ENCODE results near the gene CYTH4. TPM values are rescaled to one million over a fixed set of nuclear protein-coding genes. Genes with fewer than 3 reads are reported as not detected.

Gene CYTH4
- total RNA-seq, 2 experiments from 2014 or later, result 33.1 to 42.8 TPM

GRCh38 chr22:37260155-37260795, 22.0 kb upstream of the CYTH4 start:
- H3K36me3 Mint-ChIP-seq (ENCODE audit: low read depth), result peaks cover 4% of the 10 kb centered on the region
- intact Hi-C loops (cut with DNase I, micrococcal nuclease), result loop anchor here in 1 of 2 experiments (5.0 kb wide), 2 partner anchors 183 to 273 kb away; no protein-coding TSS in a partner anchor
- peaks cover 6% of the 10 kb centered on the region for H3K9me3 Mint-ChIP-seq (ENCODE audit: low read depth)
- no peak for DNase-seq
- peaks cover 35% of the 10 kb centered on the region for H3K4me1 Mint-ChIP-seq
- H3K27me3 Mint-ChIP-seq, result no peaks in the 10 kb centered on the region
- peak overlapping the region; percentile 7 for H3K27ac Mint-ChIP-seq
- H3K4me3 Mint-ChIP-seq, result no peak overlapping the region
- peak; percentile 24 for ATAC-seq
- ChIA-PET CTCF (interaction anchor here (0.6 to 5.9 kb wide), 40 partner anchors 7 to 478 kb away, joined by 3 to 187 read pairs (median 4); partner anchors contain the start of genes CYTH4, IL2RB and RAC2), POLR2A (interaction anchor here (1.0 kb wide), 1 partner anchor 45 kb away, joined by 5 read pairs; no protein-coding TSS in a partner anchor)

GRCh38 chr22:37260901-37261336, 21.4 kb upstream of the CYTH4 start:
- Mint-ChIP-seq H3K27ac (peak overlapping the region; percentile 15), H3K9me3 (ENCODE audit: low read depth) (peaks cover 6% of the 10 kb centered on the region), H3K4me1 (peaks cover 29% of the 10 kb centered on the region), H3K27me3 (no peaks in the 10 kb centered on the region), H3K4me3 (no peak overlapping the region), H3K36me3 (ENCODE audit: low read depth) (peaks cover 4% of the 10 kb centered on the region)
- peak; percentile 80 for DNase-seq
- intact Hi-C loops (cut with DNase I, micrococcal nuclease), result loop anchor here (1.0 to 5.0 kb wide), 5 partner anchors 95 to 275 kb away; no protein-coding TSS in a partner anchor
- peak; percentile 75 for ATAC-seq
- ChIA-PET POLR2A (interaction anchor here (1.0 kb wide), 1 partner anchor 44 kb away, joined by 5 read pairs; no protein-coding TSS in a partner anchor), CTCF (interaction anchor here (0.6 to 5.9 kb wide), 33 partner anchors 10 to 478 kb away, joined by 3 to 187 read pairs (median 4); partner anchors contain the start of genes CYTH4, IL2RB and RAC2)

GRCh38 chr22:37262346-37262745, 20.0 kb upstream of the CYTH4 start:
- peaks cover 4% of the 10 kb centered on the region for H3K36me3 Mint-ChIP-seq (ENCODE audit: low read depth)
- ATAC-seq (no peak), DNase-seq (no peak)
- intact Hi-C loops (cut with DNase I, micrococcal nuclease), result loop anchor here in 1 of 2 experiments (5.0 kb wide), 2 partner anchors 185 to 275 kb away; no protein-coding TSS in a partner anchor
- no peaks in the 10 kb centered on the region for H3K27me3 Mint-ChIP-seq
- peaks cover 6% of the 10 kb centered on the region for H3K9me3 Mint-ChIP-seq (ENCODE audit: low read depth)
- CTCF ChIA-PET, result interaction anchor here (2.2 to 5.9 kb wide), 3 partner anchors 18 to 37 kb away, joined by 19 to 187 read pairs (median 24); partner anchors contain the start of genes CYTH4 and RAC2
- no peak overlapping the region for H3K4me3 Mint-ChIP-seq
- POLR2A ChIA-PET, result no interaction called here
- peaks cover 34% of the 10 kb centered on the region for H3K4me1 Mint-ChIP-seq
- peak overlapping the region; percentile 6 for H3K27ac Mint-ChIP-seq

GRCh38 chr22:37263966-37264887, 18.1 kb upstream of the CYTH4 start:
- Mint-ChIP-seq H3K4me3 (no peak overlapping the region), H3K36me3 (ENCODE audit: low read depth) (peaks cover 4% of the 10 kb centered on the region), H3K27me3 (no peaks in the 10 kb centered on the region), H3K4me1 (peaks cover 35% of the 10 kb centered on the region), H3K27ac (no peak overlapping the region), H3K9me3 (ENCODE audit: low read depth) (peaks cover 6% of the 10 kb centered on the region)
- DNase-seq (no peak), ATAC-seq (no peak)
- ChIA-PET POLR2A (interaction anchor here (0.6 kb wide), 1 partner anchor 19 kb away, joined by 3 read pairs; no protein-coding TSS in a partner anchor), CTCF (interaction anchor here (0.6 to 1.4 kb wide), 8 partner anchors 8 to 219 kb away, joined by 3 to 9 read pairs (median 4); partner anchors contain the start of gene RAC2)
- intact Hi-C loops (cut with DNase I, micrococcal nuclease), result loop anchor here in 1 of 2 experiments (5.0 kb wide), 2 partner anchors 187 to 277 kb away; no protein-coding TSS in a partner anchor

- H3K36me3 Mint-ChIP-seq (ENCODE audit: low read depth), result peaks cover 4% of the 10 kb centered on the region
- ChIA-PET CTCF (interaction anchor here (1.3 to 4.4 kb wide), 4 partner anchors 15 to 165 kb away, joined by 4 to 30 read pairs (median 5); partner anchors contain the start of gene CYTH4), POLR2A (no interaction called here)
- ATAC-seq (peak; percentile 22), DNase-seq (no peak)
- no peaks in the 10 kb centered on the region for H3K27me3 Mint-ChIP-seq
- peak overlapping the region; percentile 95 for H3K27ac Mint-ChIP-seq
- peaks cover 30% of the 10 kb centered on the region for H3K4me1 Mint-ChIP-seq
- H3K4me3 Mint-ChIP-seq, result peak overlapping the region; percentile 79
- peaks cover 6% of the 10 kb centered on the region for H3K9me3 Mint-ChIP-seq (ENCODE audit: low read depth)
- intact Hi-C loops (cut with DNase I, micrococcal nuclease), result loop anchor here (1.0 to 5.0 kb wide), 7 partner anchors 15 to 191 kb away; partner anchors contain the start of genes CYTH4 (in 1 of the 2) and ELFN2 (in 1 of the 2)
Measured at GRCh38 chr22:37266581-37267134, 15.7 kb upstream of the CYTH4 start.

GRCh38 chr22:37267135-37267587, 15.1 kb upstream of the CYTH4 start:
- peak; percentile 84 for DNase-seq
- ChIA-PET CTCF (interaction anchor here (0.5 to 4.4 kb wide), 18 partner anchors 8 to 485 kb away, joined by 3 to 30 read pairs (median 4); partner anchors contain the start of gene CYTH4), POLR2A (no interaction called here)
- Mint-ChIP-seq H3K36me3 (ENCODE audit: low read depth) (peaks cover 4% of the 10 kb centered on the region), H3K9me3 (ENCODE audit: low read depth) (peaks cover 6% of the 10 kb centered on the region), H3K4me1 (peaks cover 30% of the 10 kb centered on the region), H3K4me3 (peak overlapping the region; percentile 79), H3K27me3 (no peaks in the 10 kb centered on the region), H3K27ac (peak overlapping the region; percentile 95)
- intact Hi-C loops (cut with DNase I, micrococcal nuclease), result loop anchor here (1.0 to 5.0 kb wide), 7 partner anchors 14 to 190 kb away; partner anchors contain the start of genes CYTH4 (in 1 of the 2) and ELFN2 (in 1 of the 2)
- ATAC-seq, result peak; percentile 92

- intact Hi-C loops (cut with DNase I, micrococcal nuclease), result loop anchor here (1.0 to 5.0 kb wide), 7 partner anchors 13 to 189 kb away; partner anchors contain the start of genes CYTH4 (in 1 of the 2) and ELFN2 (in 1 of the 2)
- H3K9me3 Mint-ChIP-seq (ENCODE audit: low read depth), result peaks cover 6% of the 10 kb centered on the region
- H3K36me3 Mint-ChIP-seq (ENCODE audit: low read depth), result peaks cover 4% of the 10 kb centered on the region
- DNase-seq (no peak), ATAC-seq (peak; percentile 14)
- no peaks in the 10 kb centered on the region for H3K27me3 Mint-ChIP-seq
- peaks cover 30% of the 10 kb centered on the region for H3K4me1 Mint-ChIP-seq
- peak overlapping the region; percentile 79 for H3K4me3 Mint-ChIP-seq
- peak overlapping the region; percentile 95 for H3K27ac Mint-ChIP-seq
- CTCF ChIA-PET, result interaction anchor here (0.5 to 4.4 kb wide), 20 partner anchors 8 to 486 kb away, joined by 3 to 30 read pairs (median 4); partner anchors contain the start of gene CYTH4
- POLR2A ChIA-PET, result interaction anchor here (0.8 kb wide), 1 partner anchor 36 kb away, joined by 3 read pairs; no protein-coding TSS in a partner anchor
Measured at GRCh38 chr22:37267661-37268413, 14.5 kb upstream of the CYTH4 start.

GRCh38 chr22:37269936-37270678, 12.2 kb upstream of the CYTH4 start:
- no peaks in the 10 kb centered on the region for H3K27me3 Mint-ChIP-seq
- intact Hi-C loops (cut with DNase I, micrococcal nuclease), result loop anchor here in 1 of 2 experiments (5.0 kb wide), 1 partner anchor 157 kb away; the partner anchor contains the start of gene ELFN2
- no peaks in the 10 kb centered on the region for H3K36me3 Mint-ChIP-seq (ENCODE audit: low read depth)
- ChIA-PET CTCF (interaction anchor here (0.6 to 4.4 kb wide), 11 partner anchors 10 to 188 kb away, joined by 3 to 30 read pairs (median 4); partner anchors contain the start of gene CYTH4), POLR2A (no interaction called here)
- H3K9me3 Mint-ChIP-seq (ENCODE audit: low read depth), result no peaks in the 10 kb centered on the region
- no peak for ATAC-seq
- no peak overlapping the region for H3K27ac Mint-ChIP-seq
- DNase-seq, result no peak
- no peak overlapping the region for H3K4me3 Mint-ChIP-seq
- peaks cover 47% of the 10 kb centered on the region for H3K4me1 Mint-ChIP-seq

GRCh38 chr22:37270928-37271650, 11.2 kb upstream of the CYTH4 start:
- H3K27ac Mint-ChIP-seq, result no peak overlapping the region
- no peaks in the 10 kb centered on the region for H3K9me3 Mint-ChIP-seq (ENCODE audit: low read depth)
- H3K4me1 Mint-ChIP-seq, result peaks cover 57% of the 10 kb centered on the region
- no peaks in the 10 kb centered on the region for H3K27me3 Mint-ChIP-seq
- intact Hi-C loops (cut with DNase I, micrococcal nuclease), result no loop called here
- no peak overlapping the region for H3K4me3 Mint-ChIP-seq
- POLR2A ChIA-PET, result interaction anchor here (0.6 kb wide), 1 partner anchor 292 kb away, joined by 4 read pairs; no protein-coding TSS in a partner anchor
- CTCF ChIA-PET, result interaction anchor here (0.6 to 2.1 kb wide), 9 partner anchors 11 to 187 kb away, joined by 3 to 13 read pairs (median 4); partner anchors contain the start of genes CYTH4 and RAC2
- ATAC-seq (no peak), DNase-seq (no peak)
- H3K36me3 Mint-ChIP-seq (ENCODE audit: low read depth), result no peaks in the 10 kb centered on the region
